Right hindlimb (tissue), 1 donor: ENCODE data around the gene CXCL11.
"Not testable (repeated sequence)": the region's sequence is repeated elsewhere in the genome, so short reads cannot be mapped to it uniquely, and the experiment has no call there.

Source experiments
- DNase-seq: peaks from one replicate; pipeline ENCODE4 v3.0.0-alpha.2; 2018

CXCL11 gene

DNA sequence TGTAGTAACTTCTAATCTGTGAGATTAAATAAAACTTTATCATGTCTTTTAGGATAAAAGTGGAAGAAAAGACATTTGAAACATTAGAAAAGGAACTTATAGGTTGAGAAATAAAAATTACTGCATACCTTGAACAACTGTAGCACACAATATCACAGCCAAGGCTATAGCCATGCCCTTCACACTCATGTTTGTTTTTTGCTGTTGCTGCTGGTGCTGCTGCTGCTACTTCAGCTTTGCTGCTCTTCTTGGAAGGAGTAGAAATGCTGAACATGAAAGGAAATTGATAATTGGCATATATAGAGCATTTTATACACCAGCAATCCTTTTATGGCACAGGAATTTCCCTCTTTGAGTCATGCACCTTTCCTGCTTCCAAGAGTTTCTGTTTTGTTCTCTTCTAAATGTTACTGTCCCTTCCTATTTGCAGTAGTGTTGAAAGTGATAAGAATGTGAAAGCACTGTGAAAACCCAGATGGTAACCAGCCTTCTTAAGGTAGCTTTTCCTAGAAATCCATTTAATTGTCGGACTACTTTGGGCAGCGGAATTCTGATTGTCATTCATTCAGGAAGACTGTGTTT, at the start of gene CXCL11:
TSS of gene CXCL11 (minus strand) at position 272 of the 582 bp plus-strand sequence. CDS start at position 189, 83 bp downstream.
- no peak for DNase-seq

DNA sequence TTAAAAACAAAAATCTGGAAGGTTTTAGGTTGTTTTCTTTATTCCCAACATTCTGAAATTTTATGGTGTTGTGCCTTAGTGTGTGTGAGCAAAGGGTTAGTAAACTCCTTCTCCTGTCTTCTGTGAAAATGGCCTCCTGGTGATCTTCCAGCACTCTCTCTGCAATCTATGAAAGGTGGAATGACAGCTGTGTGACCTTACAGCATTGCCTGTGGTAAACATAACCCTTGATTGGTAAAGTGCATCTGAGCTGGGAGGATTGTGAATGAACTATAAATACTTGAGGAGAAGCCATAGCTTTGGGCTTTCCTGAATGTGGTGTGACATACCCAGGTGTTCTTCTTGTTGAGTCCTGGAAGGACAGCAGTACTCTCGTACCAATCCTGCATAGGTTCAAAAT, 48.7 kb upstream of the CXCL11 start:
- no peak for DNase-seq

DNA sequence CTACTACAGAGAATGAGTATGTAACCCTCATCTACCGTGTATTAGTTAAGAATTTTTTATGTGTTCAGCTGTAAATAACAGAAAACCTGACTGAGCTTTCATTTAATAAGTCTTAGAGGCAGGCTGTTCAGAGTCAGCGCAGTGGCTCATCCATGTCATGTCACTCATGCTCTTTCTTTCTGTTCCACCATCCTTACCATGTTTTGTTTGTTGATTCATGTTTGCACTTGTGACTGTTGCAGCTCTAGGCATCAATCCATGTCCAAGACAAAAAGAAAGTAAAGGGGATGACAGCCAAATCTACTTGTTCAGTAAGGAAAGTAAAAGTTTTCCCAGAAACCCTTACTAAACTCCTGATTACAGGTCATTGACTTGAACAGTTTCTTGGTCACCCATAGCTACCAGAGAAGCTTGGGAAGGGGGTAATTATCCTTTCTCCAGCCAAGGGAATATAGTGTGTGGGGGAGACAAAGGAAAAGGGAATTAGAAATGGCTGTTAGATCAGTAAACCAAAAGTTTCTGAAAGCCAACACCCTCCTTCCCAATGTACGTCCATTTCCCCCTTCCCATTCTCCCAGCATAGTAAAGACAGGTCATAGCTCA, 47.6 kb upstream of the CXCL11 start:
- no peak for DNase-seq

DNA sequence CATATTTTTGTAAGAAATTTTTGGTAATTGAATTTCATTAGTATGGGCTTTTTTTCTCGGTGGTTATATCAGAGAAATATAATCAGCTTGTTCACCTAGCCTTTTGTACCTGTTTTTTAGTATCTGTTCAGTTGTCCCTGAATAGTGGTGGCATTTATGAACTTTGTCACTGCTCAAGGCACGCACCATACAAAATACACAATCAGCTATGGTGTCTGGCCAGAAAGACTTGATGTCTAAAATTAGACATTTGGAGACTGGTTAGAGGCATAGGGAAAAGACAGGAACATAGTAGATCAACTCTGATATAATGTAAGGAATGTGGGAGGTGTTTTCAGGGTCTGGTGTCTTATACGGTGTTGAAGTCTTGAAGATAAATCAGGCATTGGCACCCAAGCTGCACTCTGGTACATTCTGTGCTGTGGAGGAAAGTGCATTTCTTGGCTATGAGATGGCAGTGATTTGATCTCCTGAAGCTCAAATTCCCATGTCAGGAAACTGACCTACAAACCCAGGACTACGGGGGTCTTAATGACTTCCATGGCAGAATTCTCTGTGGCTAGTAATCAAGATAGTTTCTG, 42.3 kb upstream of the CXCL11 start:
- DNase-seq: no peak

DNA sequence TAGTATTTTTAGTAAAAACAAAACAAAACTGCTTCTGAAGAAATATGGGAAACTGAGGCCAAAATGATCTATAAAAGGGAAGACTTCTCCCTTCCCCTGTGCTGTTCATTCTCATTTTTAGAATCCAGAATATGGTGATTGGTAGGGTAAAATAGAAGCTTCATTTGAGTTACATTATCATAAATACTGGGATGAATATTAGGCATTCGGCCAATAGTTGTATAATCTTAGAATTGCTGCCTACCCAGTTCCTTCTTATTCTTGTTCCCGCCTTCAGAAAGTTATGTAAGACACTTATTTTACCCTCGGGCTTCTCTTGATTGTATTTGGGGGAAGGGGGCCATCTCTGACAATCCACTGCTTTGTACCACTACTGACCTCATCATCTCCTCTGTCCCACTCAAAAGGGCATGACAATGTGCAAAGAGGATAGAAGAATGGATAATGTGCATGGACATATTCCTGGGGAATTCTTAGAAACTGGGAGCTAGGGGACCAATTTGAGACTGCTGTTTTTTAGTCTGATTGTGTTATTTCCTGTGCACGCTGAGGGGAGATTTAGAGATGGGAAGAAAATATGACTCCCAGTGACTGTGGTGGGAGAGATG, 39.2 kb upstream of the CXCL11 start:
- no peak for DNase-seq

DNA sequence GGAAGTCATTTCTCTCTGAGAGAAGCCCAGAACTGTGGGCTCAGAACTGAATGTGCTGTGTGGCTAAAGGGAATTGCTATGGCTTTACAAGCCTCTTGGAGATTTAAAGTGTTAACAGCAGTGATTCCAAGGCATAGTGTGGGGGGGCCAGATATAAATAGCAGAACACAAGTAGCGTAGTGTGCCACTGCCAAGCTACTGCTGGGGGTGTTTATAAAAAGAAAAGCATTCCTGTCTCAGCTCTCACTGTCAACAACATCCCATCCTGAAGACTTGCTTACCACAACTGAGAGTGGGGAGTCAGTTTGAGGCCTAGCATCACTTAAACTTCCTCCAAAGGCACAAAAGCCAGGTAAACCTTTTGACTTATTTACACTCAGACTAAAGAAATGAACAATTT, 38.6 kb upstream of the CXCL11 start, which contains the start of gene ART3:
TSS of gene ART3 (plus strand) at position 242 of the 400 bp plus-strand sequence. CDS start 1,181 bp downstream, outside the sequence.
- DNase-seq: no peak

DNA sequence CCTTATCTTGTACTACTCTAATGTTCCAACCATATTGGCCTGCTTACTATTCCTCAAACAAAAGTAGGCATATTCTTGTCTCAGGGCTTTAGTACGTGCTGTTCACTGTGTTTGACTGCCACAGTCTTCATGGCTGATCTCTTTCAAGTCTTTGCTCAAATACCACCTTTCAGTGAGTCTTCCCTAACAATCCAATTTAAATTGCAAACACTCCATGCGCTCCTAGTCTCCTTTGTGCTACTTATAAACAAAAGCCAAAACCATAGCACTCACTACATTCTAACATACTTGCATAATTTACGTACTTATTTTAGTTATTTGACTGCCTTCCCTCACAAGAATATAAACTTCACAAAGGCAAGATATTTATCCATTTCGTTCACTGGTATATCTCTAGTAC, 36.9 kb upstream of the CXCL11 start:
- DNase-seq: no peak

DNA sequence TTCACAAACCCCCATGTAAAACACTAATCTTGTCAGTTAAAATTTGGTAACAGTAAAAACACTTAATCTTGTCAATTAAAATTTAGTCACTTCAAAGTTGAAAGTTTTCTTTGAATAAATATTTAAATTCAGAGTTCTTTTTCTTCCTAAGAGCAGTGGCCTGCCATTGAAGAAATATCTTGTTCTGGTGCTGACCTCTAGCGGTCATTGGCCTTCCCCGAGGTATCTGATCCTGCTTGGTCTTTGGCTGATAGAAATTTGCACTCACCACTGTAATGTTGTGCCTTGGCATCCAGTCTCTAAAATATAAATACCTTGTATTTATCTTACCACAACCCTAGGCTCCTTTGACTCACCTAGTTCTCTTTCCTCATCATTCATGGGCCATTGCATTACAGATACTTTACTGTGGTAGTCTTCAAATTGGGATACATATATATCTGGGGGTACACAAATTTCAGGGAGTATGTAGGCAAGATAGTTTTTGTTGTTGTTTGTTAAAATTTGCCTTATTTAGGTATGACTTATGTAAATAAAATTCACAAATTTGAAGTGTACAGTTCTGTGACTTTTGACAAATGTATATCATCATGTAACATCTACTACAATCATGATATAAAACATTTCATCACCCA, 31.9 kb upstream of the CXCL11 start:
- DNase-seq: peak; percentile 74

DNA sequence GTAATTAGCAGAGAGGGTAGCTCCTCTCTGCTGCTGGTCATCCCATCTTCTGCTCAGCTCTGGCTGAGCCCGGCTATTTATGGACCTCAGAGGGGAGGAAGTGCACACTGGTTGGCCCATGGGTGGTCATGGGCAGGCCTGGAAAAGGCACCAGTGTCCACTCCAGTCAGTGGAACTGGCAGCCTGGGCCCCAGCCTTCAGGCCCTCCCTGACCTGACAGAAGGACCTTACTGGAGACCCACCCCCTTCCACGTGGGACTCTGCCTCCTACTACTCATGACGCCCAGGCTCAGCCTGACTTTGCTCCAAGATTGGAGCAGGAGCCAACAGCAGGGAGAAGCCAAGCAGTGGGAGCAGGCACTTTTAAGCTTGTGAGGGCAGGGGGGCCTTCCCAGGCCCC, 30.7 kb upstream of the CXCL11 start:
- DNase-seq: no peak

DNA sequence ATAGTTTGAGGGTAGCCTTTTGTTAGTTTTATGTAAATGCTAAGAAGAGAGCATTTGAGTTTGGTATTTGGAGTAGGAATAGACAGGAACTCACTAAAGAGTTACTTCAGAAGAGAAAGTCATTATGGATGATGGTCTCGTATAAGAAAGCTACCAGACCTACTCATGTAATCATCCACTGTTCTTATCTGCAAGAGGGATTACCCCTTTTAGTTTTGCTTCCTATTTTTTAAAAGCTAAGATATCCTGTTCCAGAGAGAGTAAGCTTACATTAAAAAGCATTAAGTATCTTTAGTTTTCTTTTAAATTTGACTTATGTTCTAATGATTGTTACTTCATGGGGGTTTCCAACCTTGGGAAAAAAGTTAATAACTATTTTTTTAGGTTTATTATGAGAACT, 26.1 kb upstream of the CXCL11 start:
- no peak for DNase-seq

DNA sequence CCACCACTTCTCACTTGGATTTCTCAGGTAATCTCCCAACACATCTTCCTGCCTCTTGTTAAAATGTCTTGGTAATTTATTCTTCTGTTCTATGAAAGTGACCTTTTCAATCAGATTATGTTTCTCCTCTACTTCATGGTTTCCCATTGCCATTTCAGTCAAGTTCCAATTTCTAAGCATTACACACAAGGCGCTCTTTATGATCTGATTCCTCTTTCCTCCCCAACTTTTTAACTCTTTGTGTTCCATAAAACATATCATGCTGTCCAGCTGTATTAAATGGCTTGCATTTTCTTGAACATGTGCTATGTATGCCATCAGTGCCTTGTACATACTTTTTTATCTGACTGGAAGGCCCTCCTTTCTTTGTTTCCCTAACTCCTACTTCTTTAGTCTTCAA, 25.6 kb upstream of the CXCL11 start:
- no peak for DNase-seq

DNA sequence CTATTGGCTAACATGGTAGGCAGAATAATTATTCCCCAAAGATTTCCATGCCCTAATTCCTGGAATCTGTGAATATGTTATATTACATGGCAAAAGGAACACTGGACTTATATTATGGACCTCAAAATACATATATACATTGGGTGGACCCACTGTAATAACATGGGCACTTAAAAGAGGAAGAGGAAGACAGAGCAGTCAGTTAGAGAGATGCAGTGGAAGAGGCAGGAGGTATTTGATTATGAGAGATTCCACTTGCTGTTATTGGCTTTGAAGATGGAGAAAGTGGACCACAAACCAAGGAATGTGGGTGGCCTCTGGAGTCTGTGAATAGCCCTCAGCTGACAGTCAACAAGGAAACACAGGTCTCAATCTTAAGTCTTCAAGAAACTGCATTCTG, 24.6 kb upstream of the CXCL11 start:
- no peak for DNase-seq

DNA sequence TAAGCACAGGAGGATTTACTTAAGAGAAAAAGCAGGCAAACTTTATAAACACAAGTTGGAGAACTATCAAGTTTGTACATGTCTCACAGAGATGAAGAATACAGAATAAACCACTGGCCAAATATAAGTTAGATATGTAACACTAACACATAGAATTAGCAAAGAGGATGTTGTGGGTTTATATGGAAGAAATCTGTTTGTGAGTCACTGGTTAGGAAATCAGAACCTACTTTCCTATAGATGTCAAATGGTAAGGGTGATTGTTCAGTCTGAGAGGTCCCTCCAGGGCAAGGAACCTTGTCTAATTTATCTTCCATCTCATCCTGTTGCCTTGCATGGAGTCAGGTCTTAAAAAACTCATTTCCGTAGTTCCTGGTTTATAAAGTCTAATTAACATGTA, 23.9 kb upstream of the CXCL11 start:
- DNase-seq: no peak

DNA sequence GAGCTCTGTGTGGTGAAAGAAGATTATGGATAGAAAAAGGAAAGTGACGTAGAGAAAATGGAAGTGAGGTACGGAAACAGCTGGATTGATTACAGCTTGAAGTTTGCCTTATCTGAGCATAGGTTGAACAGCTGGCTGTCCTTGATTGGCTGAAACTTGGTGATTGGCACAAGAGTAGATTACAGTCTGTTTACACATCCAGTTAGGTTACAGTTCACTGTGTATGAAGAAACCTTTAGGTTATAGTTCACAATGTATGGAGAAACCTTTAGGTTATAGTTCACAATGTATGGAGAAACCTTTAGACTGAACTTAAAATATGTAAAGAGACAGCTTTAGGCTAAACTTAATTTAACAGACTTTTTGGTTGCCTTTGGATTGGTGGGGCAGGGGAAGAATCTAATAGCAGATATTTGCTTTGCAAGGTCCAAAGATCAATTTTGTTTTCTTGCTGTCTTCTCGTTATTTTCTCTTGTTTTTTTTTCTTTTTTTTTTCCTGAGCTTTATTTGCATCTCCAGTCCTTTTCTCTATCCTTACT, 23.1 kb upstream of the CXCL11 start:
- no peak for DNase-seq

DNA sequence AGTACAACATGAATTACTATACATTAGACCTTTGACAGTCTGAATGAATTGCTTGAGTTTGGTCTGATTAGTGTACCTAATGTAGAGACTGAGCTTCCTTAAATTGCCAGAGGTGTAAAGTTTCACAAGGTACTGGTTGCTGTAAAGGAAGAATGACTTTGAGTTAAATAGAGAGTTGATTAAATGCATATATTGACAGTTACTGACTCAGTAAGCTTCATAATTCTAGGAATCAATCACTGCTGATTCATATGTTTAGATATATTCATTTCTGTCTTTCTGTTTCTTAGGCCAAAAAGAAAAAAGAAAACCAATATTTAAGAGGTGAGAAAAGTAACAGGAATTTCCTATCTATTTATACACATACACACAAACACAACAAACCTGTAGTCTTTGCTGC, 22.4 kb upstream of the CXCL11 start:
- DNase-seq: no peak

DNA sequence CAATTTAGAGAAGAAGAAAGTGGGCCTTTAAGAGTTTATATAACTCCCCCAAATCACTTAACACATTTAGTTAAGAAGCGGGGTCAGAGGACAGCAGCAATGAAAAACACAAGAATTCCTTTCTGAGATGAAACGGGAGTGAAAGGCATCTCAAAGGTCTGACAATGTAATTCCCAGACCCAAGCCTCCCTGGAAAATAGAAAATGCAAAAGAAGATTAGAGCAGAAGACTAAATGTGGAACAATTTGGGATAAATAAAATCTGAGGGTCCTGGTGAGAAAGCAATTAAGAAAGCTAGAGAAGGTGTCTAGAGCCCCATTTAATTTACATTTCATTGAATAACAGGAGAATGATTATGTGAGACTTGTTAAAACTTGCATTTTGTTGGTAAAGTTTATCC, 19.6 kb upstream of the CXCL11 start:
- no peak for DNase-seq

DNA sequence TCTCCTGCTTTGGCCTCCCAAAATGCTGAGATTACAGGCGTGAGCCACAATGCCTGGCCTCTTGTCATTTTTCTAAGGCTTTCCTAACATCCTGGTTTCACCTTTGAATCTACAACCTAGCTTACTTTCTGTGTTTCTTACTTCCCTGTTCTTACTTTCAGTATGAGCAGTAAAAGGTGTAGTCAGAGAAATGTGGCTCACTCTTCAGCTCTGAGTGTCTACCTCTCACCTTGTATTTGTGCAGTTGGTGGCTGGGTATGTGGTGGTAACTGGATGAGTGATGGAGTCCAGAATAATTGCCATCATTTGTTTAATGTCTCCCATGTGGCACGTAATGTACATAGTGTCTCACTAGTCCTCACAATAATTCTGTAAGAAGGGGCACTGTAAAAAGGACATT, 19.1 kb upstream of the CXCL11 start:
- no peak for DNase-seq

DNA sequence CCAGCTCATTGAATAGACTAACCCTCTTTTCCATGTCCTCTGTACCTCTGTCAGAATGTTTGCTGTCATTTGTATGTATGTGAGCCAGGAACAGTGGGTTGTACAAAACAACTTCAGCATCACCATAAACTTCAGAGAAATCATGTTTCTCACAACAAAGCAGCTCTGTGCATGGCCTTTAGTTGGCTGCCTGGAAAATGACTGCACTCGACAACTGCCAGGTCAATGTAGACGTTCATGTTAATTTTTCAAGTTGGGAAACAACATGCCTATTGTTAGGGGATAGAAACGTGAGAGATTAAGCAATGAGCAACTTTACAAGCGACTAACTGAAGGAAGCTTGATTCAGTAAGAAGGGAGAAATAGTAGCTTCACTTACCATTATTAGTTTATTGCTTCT, 17.9 kb upstream of the CXCL11 start:
- no peak for DNase-seq

DNA sequence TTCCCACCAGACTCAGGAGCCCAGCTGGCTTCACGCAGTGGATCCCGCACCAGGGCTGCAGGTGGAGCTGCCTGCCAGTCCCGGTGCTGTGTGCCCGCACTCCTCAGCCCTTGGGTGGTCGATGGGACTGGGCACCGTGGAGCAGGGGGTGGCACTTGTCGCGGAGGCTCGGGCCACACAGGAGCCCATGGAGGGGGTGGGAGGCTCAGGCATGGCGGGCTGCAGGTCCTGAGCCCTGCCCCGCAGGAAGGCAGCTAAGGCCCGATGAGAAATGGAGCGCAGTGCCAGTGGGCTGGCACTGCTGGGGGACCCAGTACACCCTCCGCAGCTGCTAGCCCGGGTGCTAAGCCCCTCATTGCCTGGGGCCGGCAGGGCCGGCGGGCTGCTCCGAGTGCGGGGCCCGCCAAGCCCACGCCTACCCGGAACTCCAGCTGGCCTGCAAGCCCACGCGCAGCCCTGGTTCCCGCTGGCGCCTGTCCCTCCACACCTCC, 14.7 kb upstream of the CXCL11 start:
- DNase-seq: not testable (repeated sequence)

DNA sequence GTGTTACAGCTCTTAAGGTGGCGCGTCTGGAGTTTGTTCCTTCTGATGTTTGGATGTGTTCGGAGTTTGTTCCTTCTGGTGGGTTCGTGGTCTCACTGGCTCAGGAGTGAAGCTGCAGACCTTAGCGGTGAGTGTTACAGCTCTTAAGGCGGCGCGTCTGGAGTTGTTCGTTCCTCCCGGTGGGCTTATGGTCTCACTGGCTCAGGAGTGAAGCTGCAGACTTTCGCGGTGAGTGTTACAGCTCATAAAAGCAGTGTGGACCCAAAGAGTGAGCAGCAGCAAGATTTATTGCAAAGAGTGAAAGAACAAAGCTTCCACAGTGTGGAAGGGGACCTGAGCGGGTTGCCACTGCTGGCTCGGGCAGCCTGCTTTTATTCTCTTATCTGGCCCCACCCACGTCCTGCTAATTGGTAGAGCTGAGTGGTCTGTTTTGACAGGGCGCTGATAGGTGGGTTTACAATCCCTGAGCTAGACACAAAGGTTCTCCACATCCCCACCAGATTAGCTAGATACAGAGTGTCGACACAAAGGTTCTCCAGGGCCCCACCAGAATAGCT, 14.1 kb upstream of the CXCL11 start:
- DNase-seq: not testable (repeated sequence)

DNA sequence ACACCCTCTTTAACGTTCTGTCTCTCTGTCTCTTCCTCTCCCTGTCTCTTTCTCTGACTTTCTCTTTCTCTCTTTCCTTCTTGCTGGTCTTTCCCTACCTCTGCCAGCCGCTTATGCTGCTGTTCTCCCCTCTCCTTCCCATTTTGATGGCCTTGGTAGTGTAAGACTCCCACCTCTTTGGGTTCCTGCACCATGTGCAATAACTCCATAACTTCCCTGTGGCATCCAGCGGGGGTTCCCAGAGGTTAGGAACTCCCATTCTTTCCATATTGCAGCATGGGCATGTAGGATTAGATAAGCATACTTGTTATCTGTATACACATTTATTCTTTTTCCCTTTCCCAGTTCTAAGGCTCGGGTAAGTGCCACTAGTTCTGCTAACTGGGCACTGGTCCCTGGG, 8.8 kb upstream of the CXCL11 start:
- DNase-seq: not testable (repeated sequence)

DNA sequence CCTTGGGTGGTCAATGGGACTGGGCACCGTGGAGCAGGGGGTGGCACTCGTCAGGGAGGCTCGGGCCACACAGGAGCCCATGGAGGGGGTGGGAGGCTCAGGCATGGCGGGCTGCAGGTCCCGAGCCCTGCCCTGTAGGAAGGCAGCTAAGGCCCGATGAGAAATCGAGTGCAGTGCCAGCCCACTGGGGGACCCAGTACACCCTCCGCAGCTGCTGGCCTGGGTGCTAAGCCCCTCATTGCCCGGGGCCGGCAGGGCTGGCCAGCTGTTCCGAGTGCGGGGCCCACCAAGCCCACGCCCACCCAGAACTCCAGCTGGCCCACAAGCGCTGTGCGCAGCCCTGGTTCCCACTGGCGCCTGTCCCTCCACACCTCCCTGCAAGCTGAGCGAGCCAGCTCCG, 7.4 kb upstream of the CXCL11 start:
- not testable (repeated sequence) for DNase-seq
